ENCODE data around the gene TCIRG1. TPM values are rescaled to one million over a fixed set of nuclear protein-coding genes. Genes with fewer than 3 reads are reported as not detected.

TCIRG1 gene
- total RNA-seq, 1 donor from 2014 or later: 46.8 TPM

DNA sequence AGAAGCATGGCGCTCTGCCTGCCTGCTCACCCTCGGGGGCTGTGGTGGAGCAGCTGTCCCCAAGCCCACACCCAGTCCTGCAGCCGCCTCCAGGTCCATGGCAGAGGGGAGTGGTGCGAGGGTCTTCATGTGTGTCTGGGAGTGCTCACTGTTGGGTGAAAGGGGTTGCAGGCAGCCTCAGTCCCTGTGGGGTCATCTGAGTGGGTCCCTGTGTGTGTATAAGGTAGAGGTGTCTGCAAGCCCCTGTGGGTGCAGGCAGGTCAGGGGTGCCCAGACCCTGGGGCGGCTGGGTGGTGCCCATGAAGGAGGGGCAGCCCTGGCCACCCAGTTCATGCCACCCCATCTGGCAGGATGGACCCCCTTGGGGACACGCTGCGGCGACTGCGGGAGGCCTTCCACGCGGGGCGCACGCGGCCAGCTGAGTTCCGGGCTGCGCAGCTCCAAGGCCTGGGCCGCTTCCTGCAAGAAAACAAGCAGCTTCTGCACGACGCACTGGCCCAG, 23.8 kb upstream of the TCIRG1 start:
- TF ChIP-seq, protein P1, sequence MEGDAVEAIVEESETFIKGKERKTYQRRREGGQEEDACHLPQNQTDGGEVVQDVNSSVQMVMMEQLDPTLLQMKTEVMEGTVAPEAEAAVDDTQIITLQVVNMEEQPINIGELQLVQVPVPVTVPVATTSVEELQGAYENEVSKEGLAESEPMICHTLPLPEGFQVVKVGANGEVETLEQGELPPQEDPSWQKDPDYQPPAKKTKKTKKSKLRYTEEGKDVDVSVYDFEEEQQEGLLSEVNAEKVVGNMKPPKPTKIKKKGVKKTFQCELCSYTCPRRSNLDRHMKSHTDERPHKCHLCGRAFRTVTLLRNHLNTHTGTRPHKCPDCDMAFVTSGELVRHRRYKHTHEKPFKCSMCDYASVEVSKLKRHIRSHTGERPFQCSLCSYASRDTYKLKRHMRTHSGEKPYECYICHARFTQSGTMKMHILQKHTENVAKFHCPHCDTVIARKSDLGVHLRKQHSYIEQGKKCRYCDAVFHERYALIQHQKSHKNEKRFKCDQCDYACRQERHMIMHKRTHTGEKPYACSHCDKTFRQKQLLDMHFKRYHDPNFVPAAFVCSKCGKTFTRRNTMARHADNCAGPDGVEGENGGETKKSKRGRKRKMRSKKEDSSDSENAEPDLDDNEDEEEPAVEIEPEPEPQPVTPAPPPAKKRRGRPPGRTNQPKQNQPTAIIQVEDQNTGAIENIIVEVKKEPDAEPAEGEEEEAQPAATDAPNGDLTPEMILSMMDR (IDR thresholded peaks at IDR 0.05; ENCODE audit: insufficient read depth, low read length, poor library complexity, severe bottlenecking): no peak

DNA sequence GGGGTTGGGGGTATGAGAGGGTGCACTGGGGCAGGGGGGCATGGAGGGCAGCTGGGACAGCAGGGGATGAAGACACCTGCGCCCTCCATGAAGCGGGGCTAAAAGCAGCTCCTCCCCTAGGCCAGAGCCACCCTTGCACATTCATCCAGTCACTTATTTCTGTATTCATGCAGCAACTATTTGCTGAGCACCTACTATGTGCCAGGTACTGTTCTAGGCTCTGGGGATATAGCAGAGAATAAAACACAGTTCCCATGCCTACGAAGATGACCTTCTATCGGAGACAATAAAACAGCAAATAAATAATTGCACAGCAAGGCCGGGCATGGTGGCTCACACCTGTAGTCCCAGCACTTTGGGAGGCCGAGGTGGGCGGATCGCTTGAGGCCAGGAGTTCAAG, 23.4 kb upstream of the TCIRG1 start:
- DNase-seq (ENCODE audit: low read depth): no peak
- Histone ChIP-seq H3K4me3 (ENCODE audit: low read depth, low read length) (no peak overlapping the region), H3K36me3 (ENCODE audit: control insufficient read depth, insufficient read depth, low read length) (no peaks in the 10 kb centered on the region), H3K27me3 (ENCODE audit: control insufficient read depth, insufficient read depth, low read length) (no peaks in the 10 kb centered on the region)
- TF ChIP-seq, protein P1 (IDR thresholded peaks at IDR 0.05; ENCODE audit: insufficient read depth, low read length, poor library complexity, severe bottlenecking): no peak

More for the DNA sequence above, 23.8 kb upstream of the TCIRG1 start:
- Histone ChIP-seq H3K36me3 (ENCODE audit: control insufficient read depth, insufficient read depth, low read length) (no peaks in the 10 kb centered on the region), H3K27me3 (ENCODE audit: control insufficient read depth, insufficient read depth, low read length) (no peaks in the 10 kb centered on the region), H3K4me3 (ENCODE audit: low read depth, low read length) (no peak overlapping the region)
- DNase-seq (ENCODE audit: low read depth): no peak

DNA sequence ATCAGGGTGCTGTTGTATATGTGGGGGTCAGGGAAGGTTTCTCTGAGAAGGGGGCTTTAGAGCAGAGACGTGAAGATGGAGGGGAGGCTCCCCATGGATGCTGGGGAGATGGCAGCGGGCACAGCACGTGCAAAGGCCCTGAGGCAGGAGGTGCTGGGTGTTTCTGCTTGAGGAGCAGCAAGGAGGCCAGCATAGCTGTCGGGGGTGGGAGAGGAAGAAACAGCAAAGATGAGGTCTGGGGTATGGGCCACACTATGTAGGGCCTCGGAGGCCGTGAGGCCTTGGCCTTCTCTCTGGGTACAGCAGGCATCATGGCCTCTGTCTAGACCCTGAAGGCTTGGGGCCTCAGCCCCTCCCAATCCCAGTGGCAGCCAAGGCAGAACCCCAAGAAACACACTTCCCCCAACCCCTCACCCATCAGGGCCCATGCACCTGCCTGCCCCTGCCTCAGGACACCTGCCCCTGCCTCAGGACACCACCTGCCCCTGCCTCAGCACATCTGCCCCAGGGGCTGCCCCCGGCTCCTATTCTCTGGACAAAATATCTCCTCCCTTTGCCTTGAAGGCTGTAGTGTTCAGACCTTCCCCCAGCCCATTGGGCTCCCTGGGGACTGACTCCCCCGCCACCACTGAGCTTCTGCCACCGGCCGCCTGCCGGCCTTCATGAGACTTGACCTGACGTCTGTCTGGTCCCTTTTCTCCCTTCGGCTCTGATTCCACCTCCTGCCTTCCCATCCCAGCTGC, 22.5 kb upstream of the TCIRG1 start:
- Histone ChIP-seq H3K4me3 (ENCODE audit: low read depth, low read length) (no peak overlapping the region), H3K36me3 (ENCODE audit: control insufficient read depth, insufficient read depth, low read length) (no peaks in the 10 kb centered on the region), H3K27me3 (ENCODE audit: control insufficient read depth, insufficient read depth, low read length) (no peaks in the 10 kb centered on the region)
- no peak for DNase-seq (ENCODE audit: low read depth)
- TF ChIP-seq, protein P1 (IDR thresholded peaks at IDR 0.05; ENCODE audit: insufficient read depth, low read length, poor library complexity, severe bottlenecking): no peak

DNA sequence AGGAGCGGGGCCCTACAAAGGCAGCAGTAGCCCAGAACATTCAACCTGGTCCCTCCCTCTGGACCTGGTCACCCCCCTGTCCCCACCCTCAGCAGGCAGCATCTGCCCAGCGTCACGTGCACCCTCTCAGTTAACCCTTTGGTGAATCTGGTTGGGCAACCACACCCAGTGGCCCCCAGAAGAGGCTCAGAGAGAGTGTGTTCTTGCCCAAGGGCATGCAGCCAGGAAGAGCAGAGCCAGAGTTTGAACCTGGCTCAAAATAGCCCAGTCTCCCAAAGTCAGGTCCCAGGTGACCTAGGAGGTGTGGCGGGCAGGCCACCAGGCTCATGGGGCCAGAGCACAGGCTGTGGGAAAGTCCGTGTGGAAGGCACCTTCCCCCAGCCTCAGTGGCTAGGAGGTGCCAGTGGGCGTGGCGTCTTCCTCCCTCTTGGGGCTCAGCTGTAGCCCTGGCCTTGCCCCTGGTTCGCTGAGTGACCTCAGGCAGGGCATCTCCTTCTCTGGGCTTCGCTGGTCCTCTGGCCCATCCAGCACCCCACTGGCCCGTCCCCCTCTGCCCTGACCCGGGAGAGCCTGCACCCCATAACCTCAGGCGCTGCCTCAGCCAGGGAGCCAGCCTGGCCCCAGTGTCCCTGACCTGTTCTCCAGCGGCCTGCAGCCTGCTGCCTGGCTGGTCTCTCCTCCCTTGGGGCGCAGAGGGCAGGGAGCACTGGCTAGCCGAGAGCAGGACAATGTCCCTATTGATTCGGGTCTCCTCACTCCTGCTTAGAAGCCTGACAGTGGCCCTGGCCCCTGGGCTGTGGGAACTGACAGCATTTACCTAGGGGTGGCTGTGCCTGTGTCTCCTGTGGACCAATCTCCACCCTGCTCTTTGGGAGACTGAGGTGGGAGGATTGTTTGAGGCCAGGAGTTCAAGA, 21.7 kb upstream of the TCIRG1 start:
- no peaks in the 10 kb centered on the region for H3K27me3 ChIP-seq (ENCODE audit: control insufficient read depth, insufficient read depth, low read length)
- TF ChIP-seq, protein P1 (IDR thresholded peaks at IDR 0.05; ENCODE audit: insufficient read depth, low read length, poor library complexity, severe bottlenecking): no peak
- H3K36me3 ChIP-seq (ENCODE audit: control insufficient read depth, insufficient read depth, low read length): no peaks in the 10 kb centered on the region
- no peak overlapping the region for H3K4me3 ChIP-seq (ENCODE audit: low read depth, low read length)
- no peak for DNase-seq (ENCODE audit: low read depth)

DNA sequence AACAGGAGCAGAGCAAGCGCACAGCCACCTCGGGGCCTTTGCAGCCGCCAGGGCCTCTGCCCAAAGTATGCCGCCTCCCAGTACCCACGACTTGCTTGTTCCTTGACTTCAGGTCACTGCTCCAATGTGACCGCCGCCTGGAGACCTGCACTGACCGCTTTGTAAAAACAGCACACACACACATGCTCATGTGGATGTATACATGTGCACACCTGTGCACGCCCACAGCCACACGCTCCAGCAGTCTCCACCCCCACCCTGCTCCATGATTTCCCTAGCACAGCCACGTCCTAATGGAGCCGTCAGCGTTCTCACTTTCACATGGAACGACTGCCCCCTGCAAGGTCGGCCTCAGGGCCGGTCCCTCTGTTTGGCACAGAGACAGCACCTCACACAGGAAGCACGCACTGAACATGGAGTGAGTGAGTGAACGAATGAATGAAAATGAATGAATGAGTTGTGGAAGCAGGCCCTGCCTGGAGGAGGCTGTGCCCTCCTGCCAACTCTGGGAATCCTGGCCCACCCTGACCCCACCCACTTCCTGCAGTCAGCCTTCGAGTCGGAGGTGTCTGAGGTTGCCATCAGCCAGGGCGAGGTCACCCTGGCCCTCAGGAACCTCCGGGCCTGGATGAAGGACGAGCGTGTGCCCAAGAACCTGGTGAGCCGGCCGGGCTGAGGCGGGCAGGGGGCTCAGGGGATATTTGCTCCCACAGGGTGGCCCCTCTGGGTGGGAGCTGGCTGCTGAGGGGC, 20.7 kb upstream of the TCIRG1 start:
- H3K36me3 ChIP-seq (ENCODE audit: control insufficient read depth, insufficient read depth, low read length): no peaks in the 10 kb centered on the region
- H3K4me3 ChIP-seq (ENCODE audit: low read depth, low read length): no peak overlapping the region
- DNase-seq (ENCODE audit: low read depth): no peak
- H3K27me3 ChIP-seq (ENCODE audit: control insufficient read depth, insufficient read depth, low read length): no peaks in the 10 kb centered on the region
- TF ChIP-seq, protein P1 (IDR thresholded peaks at IDR 0.05; ENCODE audit: insufficient read depth, low read length, poor library complexity, severe bottlenecking): no peak
